ENCODE measurements around the gene ZDBF2. TPM values are rescaled to one million over a fixed set of nuclear protein-coding genes. Genes with fewer than 3 reads are reported as not detected.

ZDBF2 gene
- total and polyA plus RNA-seq, 9 of the 15 experiments (the other 6 are each of a cell fraction or from before 2014, with no cell fraction given) = 0.01 to 0.04 (median 0.03) TPM; not detected in 3

GRCh38 chr2:206337956-206338355 lies 63.5 kb downstream of the ZDBF2 start:
- intact Hi-C loops (cut with micrococcal nuclease) (no loop called here), in situ Hi-C loops (cut with MboI) (no loop called here)
- TF ChIP-seq MAZ (CRISPR knock-in tag; conservative IDR thresholded peaks at IDR 0.05 in 1 of 2, IDR thresholded peaks at IDR 0.05 in 1 of 2) = no peak
- TF ChIP-seq KLF6 (CRISPR knock-in tag; IDR thresholded peaks at IDR 0.05; ENCODE audit: borderline replicate concordance) = no peak
- DNase-seq (ENCODE audit: extremely low read depth in 1 of 4, low spot score in 3 of 4) (no peak), FAIRE-seq (no peak), ATAC-seq (no peak)
- no TSS peak for BruUV-seq (replicated peaks)
- ChIA-PET CTCF (ENCODE audit: low intra/inter-chr PET ratio) (no interaction called here), POLR2A (no interaction called here)
- Histone ChIP-seq H3K4me2 (ENCODE audit: insufficient read depth, low read length) (no peak overlapping the region), H3K4me1 (replicated peaks in 1 of 2; ENCODE audit: control insufficient read depth in 2 of 2, insufficient read depth in 2 of 2, low read length in 2 of 2) (no peaks in the 10 kb centered on the region), H3K36me3 (ENCODE audit: control insufficient read depth, insufficient read depth, low read length) (no peaks in the 10 kb centered on the region), H3K4me3 (no peak overlapping the region), H3K9me3 (replicated peaks; ENCODE audit: control insufficient read depth, insufficient read depth, low read depth, low read length) (no peaks in the 10 kb centered on the region), H4K20me1 (replicated peaks; ENCODE audit: control insufficient read depth, insufficient read depth, low read length) (no peaks in the 10 kb centered on the region), H3K9me1 (ENCODE audit: control insufficient read depth, insufficient read depth, low read length) (no peaks in the 10 kb centered on the region), H3K79me2 (ENCODE audit: control insufficient read depth, insufficient read depth, low read length) (no peaks in the 10 kb centered on the region), H2AFZ (ENCODE audit: low read depth, low read length) (no peak overlapping the region), H3K9ac (ENCODE audit: insufficient read depth in 1 of 2, low read depth in 2 of 2, low read length in 2 of 2) (no peak overlapping the region), H3K27me3 (ENCODE audit: control insufficient read depth in 2 of 2, insufficient read depth in 2 of 2, low read length in 2 of 2) (no peaks in the 10 kb centered on the region), H3K27ac (ENCODE audit: extremely low read depth, low read depth, low read length) (no peak overlapping the region)
- WGBS (ENCODE audit: insufficient coverage, low coverage, missing lambda C conversion rate) = 0% methylated on average over 1 of the region's 1 CpG

GRCh38 chr2:206341396-206341795 lies 66.9 kb downstream of the ZDBF2 start:
- Histone ChIP-seq H2AFZ (ENCODE audit: low read depth, low read length) (no peak overlapping the region), H3K79me2 (ENCODE audit: control insufficient read depth, insufficient read depth, low read length) (no peaks in the 10 kb centered on the region), H3K27me3 (ENCODE audit: control insufficient read depth in 2 of 2, insufficient read depth in 2 of 2, low read length in 2 of 2) (no peaks in the 10 kb centered on the region), H3K4me3 (no peak overlapping the region), H3K4me1 (replicated peaks in 1 of 2; ENCODE audit: control insufficient read depth in 2 of 2, insufficient read depth in 2 of 2, low read length in 2 of 2) (no peaks in the 10 kb centered on the region), H3K9ac (ENCODE audit: insufficient read depth in 1 of 2, low read depth in 2 of 2, low read length in 2 of 2) (no peak overlapping the region), H3K27ac (ENCODE audit: extremely low read depth, low read depth, low read length) (no peak overlapping the region), H3K36me3 (ENCODE audit: control insufficient read depth, insufficient read depth, low read length) (no peaks in the 10 kb centered on the region), H3K9me3 (replicated peaks; ENCODE audit: control insufficient read depth, insufficient read depth, low read depth, low read length) (no peaks in the 10 kb centered on the region), H4K20me1 (replicated peaks; ENCODE audit: control insufficient read depth, insufficient read depth, low read length) (no peaks in the 10 kb centered on the region), H3K9me1 (ENCODE audit: control insufficient read depth, insufficient read depth, low read length) (no peaks in the 10 kb centered on the region), H3K4me2 (ENCODE audit: insufficient read depth, low read length) (no peak overlapping the region)
- intact Hi-C loops (cut with micrococcal nuclease) (no loop called here), in situ Hi-C loops (cut with MboI) (no loop called here)
- DNase-seq (ENCODE audit: extremely low read depth in 1 of 4, low spot score in 3 of 4) = no peak
- TF ChIP-seq ILF3 (IDR thresholded peaks at IDR 0.05; ENCODE audit: borderline replicate concordance) (no peak), TFE3 (CRISPR knock-in tag; IDR thresholded peaks at IDR 0.05) (peak; percentile 56; the same call in 1 of the 2 replicates), PML (IDR thresholded peaks at IDR 0.05; ENCODE audit: low read length) (no peak), HDAC1 (IDR thresholded peaks at IDR 0.05) (no peak)
- CTCF ChIA-PET (ENCODE audit: low intra/inter-chr PET ratio) = no interaction called here
- whole genome bisulfite sequencing (ENCODE audit: insufficient coverage, low coverage, missing lambda C conversion rate) = 7% methylated on average over 4 of the region's 4 CpGs
- POLR2A ChIA-PET = no interaction called here
- no peak for ATAC-seq
- BruUV-seq (replicated peaks) = no TSS peak
- no peak for FAIRE-seq

All from K562 (cell line).